ENCODE results near the gene CEP164. TPM values are rescaled to one million over a fixed set of nuclear protein-coding genes. Genes with fewer than 3 reads are reported as not detected.

Gene CEP164
- polyA plus RNA-seq, 1 of the 3 experiments (the other 2 are of a cell fraction), result 27.7 TPM

DNA sequence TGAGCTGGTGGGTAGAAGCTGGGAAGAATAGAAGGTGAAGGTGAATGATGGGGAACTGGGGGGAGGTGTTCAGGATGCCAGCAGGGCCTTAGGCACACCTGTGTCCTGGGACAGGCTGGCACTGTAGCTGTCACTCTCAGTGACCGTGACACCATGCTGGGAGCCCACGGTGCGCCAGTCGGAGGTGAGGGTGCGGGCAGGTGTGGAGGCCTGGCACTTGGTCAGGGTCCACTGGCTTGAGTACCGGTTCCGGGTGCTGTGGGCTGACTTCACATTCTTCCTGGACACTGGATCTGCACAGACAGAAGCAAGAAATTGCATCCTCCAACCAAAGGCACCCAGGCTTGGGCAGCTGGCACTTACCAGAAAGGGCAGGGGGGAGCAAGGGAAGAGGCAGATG is 103.8 kb downstream of the CEP164 start:
- H3K36me3 ChIP-seq (replicated peaks in 1 of 2; ENCODE audit: control insufficient read depth in 1 of 2, insufficient read depth in 2 of 2, low read length in 1 of 2), result no peaks in the 10 kb centered on the region
- ChIA-PET CTCF (interaction anchor here (0.6 to 16.8 kb wide), 6 partner anchors 12 to 516 kb away, joined by 3 to 449 read pairs (median 89); partner anchors contain the start of genes DSCAML1 and FXYD2), POLR2A (no interaction called here)
- H3K9me3 ChIP-seq, result no peaks in the 10 kb centered on the region
- H3K79me2 ChIP-seq (ENCODE audit: insufficient read depth), result no peaks in the 10 kb centered on the region
- no peaks in the 10 kb centered on the region for H3K9me2 ChIP-seq
- peaks cover 0 to 9% of the 10 kb centered on the region in 2 experiments; a peak in 1 of 4 replicates for H3K4me1 ChIP-seq (ENCODE audit: control insufficient read depth in 1 of 2, insufficient read depth in 2 of 2, low read depth in 1 of 2, low read length in 1 of 2)
- H3K4me3 ChIP-seq (ENCODE audit: low read depth in 2 of 2, low read length in 1 of 2), result no peak overlapping the region
- no peaks in the 10 kb centered on the region for H4K20me1 ChIP-seq (ENCODE audit: insufficient read depth)
- 70% methylated on average over 2 of the region's 7 CpGs for WGBS (ENCODE audit: low lambda C conversion rate)
- H3K27ac ChIP-seq (ENCODE audit: low read depth in 2 of 2, low read length in 1 of 2), result no peak overlapping the region
- no peak for DNase-seq
- H3K9ac ChIP-seq, result no peak overlapping the region
- no peak for TF ChIP-seq RXRA (IDR thresholded peaks at IDR 0.05; ENCODE audit: borderline replicate concordance, low read depth)
- TF ChIP-seq MXI1 (IDR thresholded peaks at IDR 0.05; ENCODE audit: low read depth, low read length), result no peak
- no peak for TF ChIP-seq GABPA (IDR thresholded peaks at IDR 0.05; ENCODE audit: low read depth)
- TF ChIP-seq TEAD4 (IDR thresholded peaks at IDR 0.05; ENCODE audit: borderline replicate concordance, insufficient read depth), result no peak
- TF ChIP-seq, protein P1, sequence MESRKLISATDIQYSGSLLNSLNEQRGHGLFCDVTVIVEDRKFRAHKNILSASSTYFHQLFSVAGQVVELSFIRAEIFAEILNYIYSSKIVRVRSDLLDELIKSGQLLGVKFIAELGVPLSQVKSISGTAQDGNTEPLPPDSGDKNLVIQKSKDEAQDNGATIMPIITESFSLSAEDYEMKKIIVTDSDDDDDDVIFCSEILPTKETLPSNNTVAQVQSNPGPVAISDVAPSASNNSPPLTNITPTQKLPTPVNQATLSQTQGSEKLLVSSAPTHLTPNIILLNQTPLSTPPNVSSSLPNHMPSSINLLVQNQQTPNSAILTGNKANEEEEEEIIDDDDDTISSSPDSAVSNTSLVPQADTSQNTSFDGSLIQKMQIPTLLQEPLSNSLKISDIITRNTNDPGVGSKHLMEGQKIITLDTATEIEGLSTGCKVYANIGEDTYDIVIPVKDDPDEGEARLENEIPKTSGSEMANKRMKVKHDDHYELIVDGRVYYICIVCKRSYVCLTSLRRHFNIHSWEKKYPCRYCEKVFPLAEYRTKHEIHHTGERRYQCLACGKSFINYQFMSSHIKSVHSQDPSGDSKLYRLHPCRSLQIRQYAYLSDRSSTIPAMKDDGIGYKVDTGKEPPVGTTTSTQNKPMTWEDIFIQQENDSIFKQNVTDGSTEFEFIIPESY (IDR thresholded peaks at IDR 0.05; ENCODE audit: borderline replicate concordance, low read depth), result no peak
- no peak for TF ChIP-seq ELF1 (IDR thresholded peaks at IDR 0.05)
- no peak for TF ChIP-seq FOXJ3 (CRISPR knock-in tag; IDR thresholded peaks at IDR 0.05)
- no peak for TF ChIP-seq POLR2AphosphoS5 (IDR thresholded peaks at IDR 0.05; ENCODE audit: low read depth, low read length)
- no peak for TF ChIP-seq YY1 (IDR thresholded peaks at IDR 0.05; ENCODE audit: low read depth)
- TF ChIP-seq, protein P2, sequence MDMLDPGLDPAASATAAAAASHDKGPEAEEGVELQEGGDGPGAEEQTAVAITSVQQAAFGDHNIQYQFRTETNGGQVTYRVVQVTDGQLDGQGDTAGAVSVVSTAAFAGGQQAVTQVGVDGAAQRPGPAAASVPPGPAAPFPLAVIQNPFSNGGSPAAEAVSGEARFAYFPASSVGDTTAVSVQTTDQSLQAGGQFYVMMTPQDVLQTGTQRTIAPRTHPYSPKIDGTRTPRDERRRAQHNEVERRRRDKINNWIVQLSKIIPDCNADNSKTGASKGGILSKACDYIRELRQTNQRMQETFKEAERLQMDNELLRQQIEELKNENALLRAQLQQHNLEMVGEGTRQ (IDR thresholded peaks at IDR 0.05; ENCODE audit: borderline replicate concordance, low read depth, low read length), result no peak
- TF ChIP-seq, protein P3, sequence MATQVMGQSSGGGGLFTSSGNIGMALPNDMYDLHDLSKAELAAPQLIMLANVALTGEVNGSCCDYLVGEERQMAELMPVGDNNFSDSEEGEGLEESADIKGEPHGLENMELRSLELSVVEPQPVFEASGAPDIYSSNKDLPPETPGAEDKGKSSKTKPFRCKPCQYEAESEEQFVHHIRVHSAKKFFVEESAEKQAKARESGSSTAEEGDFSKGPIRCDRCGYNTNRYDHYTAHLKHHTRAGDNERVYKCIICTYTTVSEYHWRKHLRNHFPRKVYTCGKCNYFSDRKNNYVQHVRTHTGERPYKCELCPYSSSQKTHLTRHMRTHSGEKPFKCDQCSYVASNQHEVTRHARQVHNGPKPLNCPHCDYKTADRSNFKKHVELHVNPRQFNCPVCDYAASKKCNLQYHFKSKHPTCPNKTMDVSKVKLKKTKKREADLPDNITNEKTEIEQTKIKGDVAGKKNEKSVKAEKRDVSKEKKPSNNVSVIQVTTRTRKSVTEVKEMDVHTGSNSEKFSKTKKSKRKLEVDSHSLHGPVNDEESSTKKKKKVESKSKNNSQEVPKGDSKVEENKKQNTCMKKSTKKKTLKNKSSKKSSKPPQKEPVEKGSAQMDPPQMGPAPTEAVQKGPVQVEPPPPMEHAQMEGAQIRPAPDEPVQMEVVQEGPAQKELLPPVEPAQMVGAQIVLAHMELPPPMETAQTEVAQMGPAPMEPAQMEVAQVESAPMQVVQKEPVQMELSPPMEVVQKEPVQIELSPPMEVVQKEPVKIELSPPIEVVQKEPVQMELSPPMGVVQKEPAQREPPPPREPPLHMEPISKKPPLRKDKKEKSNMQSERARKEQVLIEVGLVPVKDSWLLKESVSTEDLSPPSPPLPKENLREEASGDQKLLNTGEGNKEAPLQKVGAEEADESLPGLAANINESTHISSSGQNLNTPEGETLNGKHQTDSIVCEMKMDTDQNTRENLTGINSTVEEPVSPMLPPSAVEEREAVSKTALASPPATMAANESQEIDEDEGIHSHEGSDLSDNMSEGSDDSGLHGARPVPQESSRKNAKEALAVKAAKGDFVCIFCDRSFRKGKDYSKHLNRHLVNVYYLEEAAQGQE (IDR thresholded peaks at IDR 0.05; ENCODE audit: low read depth, low read length), result no peak
- no peak for TF ChIP-seq NRF1 (IDR thresholded peaks at IDR 0.05; ENCODE audit: low read depth, low read length)
- TF ChIP-seq EZH2phosphoT487 (IDR thresholded peaks at IDR 0.05; ENCODE audit: borderline replicate concordance, low read depth), result no peak
- no peak for TF ChIP-seq SIN3A (IDR thresholded peaks at IDR 0.05; ENCODE audit: borderline replicate concordance, low read depth, low read length)
- H2AFZ ChIP-seq (ENCODE audit: low read depth), result no peak overlapping the region
- no peak overlapping the region for H3K4me2 ChIP-seq
- no peaks in the 10 kb centered on the region; the same call in 1 of the 2 replicates for H3K27me3 ChIP-seq (ENCODE audit: insufficient read depth)
- H3F3A ChIP-seq (replicated peaks; ENCODE audit: insufficient read depth), result no peaks in the 10 kb centered on the region
